PC-9 (cell line): ENCODE measurements around the gene ERVFRD-1. TPM values are rescaled to one million over a fixed set of nuclear protein-coding genes. Genes with fewer than 3 reads are reported as not detected.

Experiments
- BruUV-seq: library from RNA; stranded (reverse); fragments of 400-500 nt; replicated peaks from 2 replicates; lab custom pipeline; 2021; lab: Mats Ljungman, UMichigan
- CTCF ChIA-PET: fragments of 300-600 bp; sonication (Branson Sonifier 250); formaldehyde crosslinking; loops from one replicate; lab custom pipeline; 2022; ENCODE audit warnings: antibody characterized with exemption; lab: Charles Lee
- POLR2A ChIA-PET: fragments of 300-600 bp; sonication (Branson Sonifier 250); formaldehyde crosslinking; loops from one replicate; lab custom pipeline; 2022; ENCODE audit warnings: antibody characterized with exemption; ENCODE audit not compliant: unreplicated experiment; lab: Charles Lee
- DNase-seq, 2 experiments: peaks; one replicate each; pipeline versions ENCODE4 v3.0.0 to v3.0.0-alpha.2; 2015 to 2022; ENCODE audit warnings: mixed read lengths in 1 of 2
- H2AFZ ChIP-seq: fragments of 200-600 bp; sonication (generic); 2 replicates; pipeline ENCODE4 v1.8.1; 2017; ENCODE audit warnings: antibody characterized with exemption
- H3F3A ChIP-seq: fragments of 200-600 bp; sonication (generic); 2 replicates; pipeline ENCODE4 v1.8.1; 2017; ENCODE audit warnings: antibody characterized with exemption, mild to moderate bottlenecking, low read depth; ENCODE audit not compliant: insufficient read depth
- H3K27ac ChIP-seq: fragments of 200-600 bp; sonication (generic); 2 replicates; pipeline ENCODE4 v1.6.1; 2016; ENCODE audit warnings: mixed run types
- H3K27me3 ChIP-seq: fragments of 200-600 bp; sonication (generic); 2 replicates; pipeline ENCODE4 v1.6.1; 2016; ENCODE audit warnings: low read depth, mixed run types; ENCODE audit not compliant: insufficient read depth
- H3K36me3 ChIP-seq: fragments of 200-600 bp; sonication (generic); 2 replicates; pipeline ENCODE4 v1.6.1; 2016; ENCODE audit warnings: low read depth, mixed run types
- H3K4me1 ChIP-seq: fragments of 200-600 bp; sonication (generic); replicated peaks from 2 replicates; pipeline ENCODE4 v1.6.1; 2016; ENCODE audit warnings: mixed run types; ENCODE audit not compliant: insufficient read depth
- H3K4me2 ChIP-seq: fragments of 200-600 bp; sonication (generic); 2 replicates; pipeline ENCODE4 v1.6.1; 2017; ENCODE audit warnings: mixed run types
- H3K4me3 ChIP-seq: fragments of 200-600 bp; sonication (generic); 2 replicates; pipeline ENCODE4 v1.6.1; 2016; ENCODE audit warnings: mixed run types
- H3K79me2 ChIP-seq: fragments of 200-600 bp; sonication (generic); 2 replicates; pipeline ENCODE4 v1.6.1; 2017; ENCODE audit warnings: low read depth, mixed run types
- H3K9me2 ChIP-seq: fragments of 200-600 bp; sonication (generic); 2 replicates; pipeline ENCODE4 v1.8.1; 2017; ENCODE audit warnings: mild to moderate bottlenecking; ENCODE audit not compliant: insufficient read depth
- H3K9me3 ChIP-seq: fragments of 200-600 bp; sonication (generic); 2 replicates; pipeline ENCODE4 v1.8.1; 2016; ENCODE audit warnings: low read depth; ENCODE audit not compliant: insufficient read depth
- H4K20me1 ChIP-seq: fragments of 200-600 bp; sonication (generic); 2 replicates; pipeline ENCODE4 v1.8.1; 2017; ENCODE audit not compliant: insufficient read depth
- EZH2 ChIP-seq: fragments of 200-600 bp; sonication (generic); IDR thresholded peaks from 2 replicates; pipeline ENCODE4 v1.8.0; 2017; ENCODE audit warnings: antibody characterized with exemption, low read depth
- intact Hi-C: fragments of 100-400 bp; cut with micrococcal nuclease; formaldehyde crosslinking; loops from one replicate; pipeline ENCODE4 v1.10.0; 2022; ENCODE audit not compliant: unreplicated experiment
- total RNA-seq: library from RNA; stranded (reverse); gene quantifications from 2 replicates; pipeline ENCODE4 v1.2.3, GENCODE V29; 2021
- TF ChIP-seq, protein P1 (sequence below): fragments of 200-600 bp; sonication (generic); conservative IDR thresholded peaks from 2 replicates; pipeline ENCODE4 v1.6.1; 2017; ENCODE audit warnings: mixed run types, antibody characterized with exemption, mild to moderate bottlenecking, moderate library complexity

The ERVFRD-1 gene
- total RNA-seq, 1 experiment from 2014 or later: not detected

DNA sequence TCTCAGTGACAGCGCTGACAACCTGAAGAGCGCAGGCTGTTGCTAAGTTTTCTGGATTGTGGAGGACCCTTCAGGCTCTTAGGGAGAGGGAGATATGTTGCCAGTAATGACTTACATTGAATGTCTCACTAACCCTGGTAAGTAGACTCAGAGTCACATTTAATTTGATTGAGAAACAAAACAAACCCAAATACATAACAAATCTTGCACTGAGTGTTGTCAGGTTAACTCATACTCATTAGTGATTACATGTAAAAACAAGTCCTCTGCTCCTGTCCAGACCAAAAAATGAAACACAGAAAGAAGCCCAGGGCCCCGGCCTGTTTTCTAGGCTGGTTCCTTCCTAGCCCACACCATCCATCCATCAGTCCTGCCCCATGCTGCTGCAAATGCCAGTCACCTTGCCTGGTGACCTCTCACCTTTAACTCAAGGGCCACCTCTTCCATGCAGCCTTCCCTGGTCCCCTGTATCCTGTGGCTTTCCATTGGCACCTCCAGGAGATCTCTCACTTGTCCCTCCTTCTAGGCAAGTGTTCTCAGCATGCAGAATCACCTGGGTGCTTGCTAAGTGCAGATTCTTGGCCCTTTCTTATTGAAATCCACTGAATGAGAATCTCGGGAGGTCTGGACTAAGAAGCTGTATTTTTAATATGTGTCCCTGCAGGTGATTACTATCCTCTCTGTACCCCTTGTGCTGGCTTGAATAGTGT, 34.7 kb upstream of the ERVFRD-1 start:
- no peaks in the 10 kb centered on the region for H3K4me1 ChIP-seq
- TF ChIP-seq EZH2: no peak
- TF ChIP-seq, protein P1, sequence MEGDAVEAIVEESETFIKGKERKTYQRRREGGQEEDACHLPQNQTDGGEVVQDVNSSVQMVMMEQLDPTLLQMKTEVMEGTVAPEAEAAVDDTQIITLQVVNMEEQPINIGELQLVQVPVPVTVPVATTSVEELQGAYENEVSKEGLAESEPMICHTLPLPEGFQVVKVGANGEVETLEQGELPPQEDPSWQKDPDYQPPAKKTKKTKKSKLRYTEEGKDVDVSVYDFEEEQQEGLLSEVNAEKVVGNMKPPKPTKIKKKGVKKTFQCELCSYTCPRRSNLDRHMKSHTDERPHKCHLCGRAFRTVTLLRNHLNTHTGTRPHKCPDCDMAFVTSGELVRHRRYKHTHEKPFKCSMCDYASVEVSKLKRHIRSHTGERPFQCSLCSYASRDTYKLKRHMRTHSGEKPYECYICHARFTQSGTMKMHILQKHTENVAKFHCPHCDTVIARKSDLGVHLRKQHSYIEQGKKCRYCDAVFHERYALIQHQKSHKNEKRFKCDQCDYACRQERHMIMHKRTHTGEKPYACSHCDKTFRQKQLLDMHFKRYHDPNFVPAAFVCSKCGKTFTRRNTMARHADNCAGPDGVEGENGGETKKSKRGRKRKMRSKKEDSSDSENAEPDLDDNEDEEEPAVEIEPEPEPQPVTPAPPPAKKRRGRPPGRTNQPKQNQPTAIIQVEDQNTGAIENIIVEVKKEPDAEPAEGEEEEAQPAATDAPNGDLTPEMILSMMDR: no peak
- ChIA-PET CTCF (no interaction called here), POLR2A (no interaction called here)
- no peak for DNase-seq
- H2AFZ ChIP-seq: no peak overlapping the region
- no peak overlapping the region for H3K4me3 ChIP-seq
- no peaks in the 10 kb centered on the region for H4K20me1 ChIP-seq
- no peaks in the 10 kb centered on the region for H3F3A ChIP-seq
- no peaks in the 10 kb centered on the region for H3K79me2 ChIP-seq
- H3K9me2 ChIP-seq: no peaks in the 10 kb centered on the region
- H3K27me3 ChIP-seq: no peaks in the 10 kb centered on the region
- H3K36me3 ChIP-seq: no peaks in the 10 kb centered on the region
- H3K27ac ChIP-seq: no peak overlapping the region
- BruUV-seq: no TSS peak
- no peaks in the 10 kb centered on the region for H3K9me3 ChIP-seq
- no peak overlapping the region for H3K4me2 ChIP-seq
- intact Hi-C loops: no loop called here

DNA sequence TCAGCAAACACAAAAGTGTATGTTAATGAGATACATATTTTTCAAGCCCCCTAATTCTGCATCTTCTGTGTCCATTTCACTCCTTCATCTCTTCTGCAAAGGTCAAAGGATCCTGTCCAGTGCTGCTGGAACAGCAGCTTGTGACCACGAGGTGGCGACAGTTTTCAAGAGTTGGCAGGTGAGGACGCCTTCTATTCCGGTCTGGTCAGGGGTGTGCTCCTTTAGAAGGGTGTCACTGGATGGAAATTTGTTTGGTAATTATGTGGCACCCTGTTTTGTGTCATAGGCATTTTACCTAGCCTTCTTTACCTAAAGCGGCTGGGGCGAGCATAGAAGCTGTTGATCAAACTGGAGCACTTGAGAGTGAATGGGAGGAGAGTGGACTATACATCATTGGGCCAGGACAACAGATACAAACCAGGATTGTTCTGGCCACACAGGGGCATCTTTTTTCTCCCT, 32.9 kb upstream of the ERVFRD-1 start:
- Histone ChIP-seq H3K27me3 (no peaks in the 10 kb centered on the region), H4K20me1 (no peaks in the 10 kb centered on the region), H3K4me1 (no peaks in the 10 kb centered on the region), H3K9me3 (no peaks in the 10 kb centered on the region), H3F3A (no peaks in the 10 kb centered on the region), H3K4me3 (no peak overlapping the region), H3K4me2 (no peak overlapping the region), H3K9me2 (no peaks in the 10 kb centered on the region), H2AFZ (no peak overlapping the region), H3K36me3 (no peaks in the 10 kb centered on the region), H3K27ac (no peak overlapping the region), H3K79me2 (no peaks in the 10 kb centered on the region)
- peak; percentile 59 to 82 for DNase-seq
- TSS peak; percentile 18 for BruUV-seq
- no peak for TF ChIP-seq EZH2
- TF ChIP-seq, protein P1: peak; percentile 84
- intact Hi-C loops: loop anchor here (1.0 to 5.0 kb wide), 9 partner anchors 50 to 431 kb away; partner anchors contain the start of gene NEDD9
- CTCF ChIA-PET: interaction anchor here (0.6 to 2.0 kb wide), 4 partner anchors 63 to 495 kb away, joined by 3 to 15 read pairs (median 5); no protein-coding TSS in a partner anchor
- POLR2A ChIA-PET: interaction anchor here (0.6 kb wide), 1 partner anchor 90 kb away, joined by 4 read pairs; no protein-coding TSS in a partner anchor

DNA sequence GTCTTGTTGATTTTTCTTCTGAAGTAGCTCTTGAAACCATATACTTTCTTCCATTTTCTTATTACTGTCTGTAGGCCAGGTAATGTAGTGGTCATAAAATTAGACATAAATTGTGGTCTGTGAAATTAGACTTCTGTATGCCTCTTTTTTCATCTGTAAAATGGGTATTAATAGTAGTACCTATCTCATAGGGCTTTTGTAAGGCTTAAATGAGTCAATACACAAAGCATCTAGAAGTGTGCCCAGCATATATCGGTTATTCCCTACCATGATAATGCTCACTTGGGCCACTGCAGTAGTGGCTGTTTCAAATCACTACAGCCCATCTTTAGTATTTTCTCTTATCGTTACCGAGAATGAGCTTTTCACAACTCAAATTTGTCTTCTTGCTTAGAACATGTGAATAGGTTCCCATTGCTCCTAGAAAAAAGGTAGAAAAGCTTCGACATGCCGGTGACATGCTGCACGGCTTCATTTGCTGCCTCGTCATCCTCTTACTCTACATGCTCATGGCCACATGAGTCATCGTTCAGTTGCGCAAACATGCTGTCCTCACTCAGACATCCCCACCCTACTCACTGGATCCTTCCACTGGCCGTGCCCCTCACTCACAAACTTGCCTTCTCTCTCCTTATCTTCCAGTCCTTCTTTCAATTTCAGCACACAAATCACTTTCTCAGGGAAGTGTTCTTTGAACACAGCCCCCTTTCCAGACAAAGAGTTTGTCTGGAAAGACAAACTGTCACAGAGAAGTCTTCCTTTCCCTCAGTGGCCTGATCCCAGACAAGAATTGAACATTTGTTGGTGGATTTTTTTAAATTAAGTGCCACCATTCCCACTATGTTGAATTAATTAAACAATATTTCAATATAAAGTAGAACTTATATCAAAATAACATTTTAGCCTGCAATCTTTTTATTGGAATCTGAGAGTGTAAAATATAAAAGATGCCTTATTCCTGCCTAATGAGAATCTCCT, 32.2 kb upstream of the ERVFRD-1 start:
- H2AFZ ChIP-seq: no peak overlapping the region
- ChIA-PET POLR2A (interaction anchor here (0.6 kb wide), 1 partner anchor 90 kb away, joined by 4 read pairs; no protein-coding TSS in a partner anchor), CTCF (interaction anchor here (0.6 to 2.0 kb wide), 6 partner anchors 63 to 353 kb away, joined by 3 to 15 read pairs (median 3); no protein-coding TSS in a partner anchor)
- no TSS peak for BruUV-seq
- H3K9me3 ChIP-seq: no peaks in the 10 kb centered on the region
- H3K36me3 ChIP-seq: no peaks in the 10 kb centered on the region
- no peaks in the 10 kb centered on the region for H3K27me3 ChIP-seq
- TF ChIP-seq, protein P1: no peak
- TF ChIP-seq EZH2: no peak
- no peak overlapping the region for H3K4me2 ChIP-seq
- H4K20me1 ChIP-seq: no peaks in the 10 kb centered on the region
- H3K4me3 ChIP-seq: no peak overlapping the region
- H3K9me2 ChIP-seq: no peaks in the 10 kb centered on the region
- no peak overlapping the region for H3K27ac ChIP-seq
- no peaks in the 10 kb centered on the region for H3K79me2 ChIP-seq
- peak; percentile 46 to 73 for DNase-seq
- H3K4me1 ChIP-seq: 0 out of 2 replicates have a peak, but pooled peaks cover 4% of the 10 kb centered on the region
- intact Hi-C loops: loop anchor here (1.0 to 5.0 kb wide), 9 partner anchors 49 to 432 kb away; partner anchors contain the start of gene NEDD9
- no peaks in the 10 kb centered on the region for H3F3A ChIP-seq
